HG03108 (cell line): ENCODE measurements around the gene CLASP1.
"Not testable (repeated sequence)": the region's sequence is repeated elsewhere in the genome, so short reads cannot be mapped to it uniquely, and the experiment has no call there.

Experiments
- ATAC-seq: cut with Tn5 transposase; IDR thresholded peaks from one replicate; pipeline ENCODE4 v1.9.1; 2021; ENCODE audit warnings: moderate library complexity; ENCODE audit not compliant: unreplicated experiment

CLASP1 gene

GRCh38 chr2:121479882-121480522, 169.3 kb downstream of the CLASP1 start:
- ATAC-seq, result no peak

GRCh38 chr2:121478996-121479745, 170.1 kb downstream of the CLASP1 start:
- ATAC-seq, result no peak

GRCh38 chr2:121478358-121478995, 170.8 kb downstream of the CLASP1 start:
- ATAC-seq, result not testable (repeated sequence)

GRCh38 chr2:121476684-121477083, 172.6 kb downstream of the CLASP1 start:
- ATAC-seq, result no peak

- ATAC-seq, result no peak
Measured at GRCh38 chr2:121475811-121476571, 173.3 kb downstream of the CLASP1 start.

- no peak for ATAC-seq
Measured at GRCh38 chr2:121473512-121473911, 175.8 kb downstream of the CLASP1 start.

DNA sequence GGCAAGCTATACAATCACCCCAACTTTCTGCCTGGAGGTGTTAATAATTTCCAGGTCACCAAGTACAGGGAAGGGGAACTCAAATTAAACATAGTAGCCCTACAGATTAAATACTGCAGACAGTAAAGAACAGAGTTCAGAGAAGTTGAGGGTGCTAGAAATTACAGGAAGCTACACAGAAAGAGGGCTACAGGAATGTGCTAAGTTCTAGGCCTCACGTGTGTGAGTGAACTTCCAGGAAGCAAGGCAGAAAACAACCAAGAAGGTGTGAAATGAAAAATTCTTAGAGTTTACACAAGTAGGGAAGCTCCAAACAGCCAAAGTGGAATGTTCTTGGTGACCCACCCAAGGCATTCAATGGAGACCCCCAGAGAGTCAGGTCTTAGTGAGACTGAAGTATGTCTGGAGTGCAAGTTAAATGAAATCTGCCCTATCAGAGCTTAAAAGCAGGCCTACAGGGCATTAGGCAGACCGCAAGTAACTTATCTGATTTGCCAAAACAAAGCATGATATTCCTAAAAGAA, 176.7 kb downstream of the CLASP1 start:
- no peak for ATAC-seq

- ATAC-seq, result no peak
Measured at GRCh38 chr2:121471532-121472469, 177.5 kb downstream of the CLASP1 start.

GRCh38 chr2:121470917-121471316, 178.3 kb downstream of the CLASP1 start:
- ATAC-seq, result no peak

DNA sequence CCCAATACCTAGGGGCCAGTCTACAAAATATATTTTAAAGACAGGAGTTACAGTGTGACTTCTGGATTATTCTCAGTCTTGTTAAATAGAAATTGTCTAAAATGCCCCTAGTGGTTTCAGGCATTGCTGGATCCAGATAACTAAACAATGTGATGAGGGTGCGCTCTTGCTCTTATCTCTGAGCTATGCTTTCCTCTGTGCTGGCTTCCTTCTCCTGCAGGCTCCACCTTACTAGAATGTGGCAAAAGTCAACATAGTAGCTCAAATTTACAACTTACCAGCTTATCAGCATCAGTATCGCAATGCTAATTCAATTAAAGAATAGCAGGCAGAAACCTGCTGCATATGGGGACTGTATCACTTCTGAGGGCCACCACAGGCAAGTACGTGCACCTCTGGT, 179.9 kb downstream of the CLASP1 start:
- ATAC-seq, result no peak

- ATAC-seq, result no peak
Measured at GRCh38 chr2:121468936-121469335, 180.3 kb downstream of the CLASP1 start.

- no peak for ATAC-seq
Measured at GRCh38 chr2:121459291-121459690, 190.0 kb downstream of the CLASP1 start.

DNA sequence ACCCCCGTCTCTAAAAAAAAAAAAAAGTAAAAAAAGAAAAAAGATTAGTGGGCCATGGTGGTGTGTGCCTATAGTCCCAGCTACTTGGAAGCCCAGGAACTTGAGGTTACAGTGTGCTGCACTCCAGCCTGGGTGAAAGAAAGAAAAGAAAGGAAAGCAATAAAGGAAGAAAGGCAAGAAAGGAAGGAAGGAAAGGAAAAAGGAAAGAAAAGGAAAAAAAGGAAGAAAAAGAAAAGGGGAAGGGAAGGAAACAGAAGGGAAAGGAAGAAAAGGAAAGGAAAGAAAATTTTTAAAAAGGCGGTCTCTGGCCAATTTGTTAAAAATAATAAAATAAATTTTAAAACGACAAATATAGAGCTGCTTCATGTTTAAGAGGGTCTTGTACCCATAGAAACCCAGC, 192.9 kb downstream of the CLASP1 start:
- no peak for ATAC-seq

DNA sequence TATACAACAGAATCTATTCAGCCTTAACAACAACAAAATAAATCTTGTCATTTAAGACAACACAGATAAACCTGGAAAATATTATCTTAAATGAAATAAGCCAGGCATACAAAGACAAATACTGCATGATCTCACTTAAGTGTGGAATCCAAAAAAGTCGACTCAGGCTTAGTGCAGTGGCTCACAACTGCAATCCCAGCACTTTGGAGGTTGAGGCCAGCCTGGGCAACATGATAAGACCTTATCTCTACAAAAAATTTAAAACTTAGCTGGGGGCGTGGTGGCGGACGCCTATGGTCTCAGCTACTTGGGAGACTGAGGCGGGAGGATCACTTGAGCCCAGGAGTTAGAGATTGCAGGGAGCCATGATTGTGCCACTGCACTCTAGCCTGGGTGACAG, 193.8 kb downstream of the CLASP1 start:
- ATAC-seq, result no peak

- ATAC-seq, result no peak
Measured at GRCh38 chr2:121454549-121455090, 194.6 kb downstream of the CLASP1 start.

- no peak for ATAC-seq
Measured at GRCh38 chr2:121451398-121451797, 197.9 kb downstream of the CLASP1 start.

DNA sequence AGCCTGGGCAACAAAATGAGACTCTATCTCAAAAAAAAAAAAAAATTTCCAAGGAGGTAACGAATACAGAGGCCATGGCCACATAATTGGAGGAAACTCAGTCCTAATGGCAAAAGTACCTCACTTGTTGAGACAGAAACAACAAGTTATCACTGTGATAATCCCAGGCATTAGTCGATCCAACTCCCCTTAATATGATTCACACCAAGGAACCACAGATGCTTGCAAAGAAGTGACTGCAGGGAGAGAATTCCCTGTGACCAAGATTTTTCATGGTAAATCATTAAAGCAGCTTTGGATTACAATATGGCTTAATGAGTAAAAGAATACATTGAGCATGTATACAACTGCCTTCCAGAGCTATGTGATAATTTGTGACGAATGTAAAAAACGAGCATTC, 199.0 kb downstream of the CLASP1 start:
- ATAC-seq, result no peak

GRCh38 chr2:121446647-121447241, 202.5 kb downstream of the CLASP1 start:
- no peak for ATAC-seq

GRCh38 chr2:121442889-121443288, 206.4 kb downstream of the CLASP1 start:
- ATAC-seq, result no peak
